Adrenal gland (tissue), 5 donors: ENCODE results near the gene LPCAT2.

ENCODE experiments used
- CTCF ChIP-seq, 6 experiments: fragments of 450-650 bp in 4 of 6; fragments of 200-600 bp in 2 of 6; sonication (generic) in 1 of 6; IDR thresholded peaks; 1 replicate in 5 of 6; 2 replicates in 1 of 6; pipeline versions ENCODE4 v1.5.1 to v1.8.0; 2016 to 2021; ENCODE audit warnings: antibody characterized with exemption in 6 of 6, mild to moderate bottlenecking in 2 of 6, moderate library complexity in 1 of 6
- POLR2A ChIP-seq, 2 donors: fragments of 450-650 bp; IDR thresholded peaks; one replicate each; pipeline ENCODE4 v1.6.1; 2017; ENCODE audit warnings: antibody characterized with exemption in 2 of 2, mild to moderate bottlenecking in 2 of 2, moderate library complexity in 1 of 2
- donor health status: DM: no; HTN: no; CAD: no.

GRCh38 chr16:55562936-55563335 is 54.1 kb downstream of the LPCAT2 start:
- TF ChIP-seq CTCF (IDR thresholded peaks at IDR 0.05) (no peak), POLR2A (IDR thresholded peaks at IDR 0.05) (no peak)
